ENCODE data around the gene ZNF200. TPM values are rescaled to one million over a fixed set of nuclear protein-coding genes. Genes with fewer than 3 reads are reported as not detected.

ZNF200 gene
- total and polyA plus RNA-seq, 2 of the 13 experiments (the other 11 are each of a cell fraction or from before 2014, with no cell fraction given), result 3.5 to 16.5 TPM

- TF ChIP-seq ZMYM2 (CRISPR knock-in tag; IDR thresholded peaks at IDR 0.05), result no peak
- peak; percentile 43 for TF ChIP-seq FOXP4 (CRISPR knock-in tag; IDR thresholded peaks at IDR 0.05)
- TF ChIP-seq E2F2 (CRISPR knock-in tag; IDR thresholded peaks at IDR 0.05; ENCODE audit: borderline replicate concordance), result 0 out of 2 replicates have a peak, but pooled peaks have one; percentile 41
- TF ChIP-seq SIX1 (CRISPR knock-in tag; IDR thresholded peaks at IDR 0.05; ENCODE audit: borderline replicate concordance), result no peak
- no peak for TF ChIP-seq HOXA7 (CRISPR knock-in tag; IDR thresholded peaks at IDR 0.05)
- TF ChIP-seq TAF15 (IDR thresholded peaks at IDR 0.05; ENCODE audit: low read depth, low read length, poor library complexity, severe bottlenecking), result no peak
- no peak for TF ChIP-seq AHDC1 (CRISPR knock-in tag; IDR thresholded peaks at IDR 0.05; ENCODE audit: borderline replicate concordance)
- TF ChIP-seq BATF2 (CRISPR knock-in tag; IDR thresholded peaks at IDR 0.05), result no peak
- no peak for TF ChIP-seq ARNT2 (CRISPR knock-in tag; IDR thresholded peaks at IDR 0.05; ENCODE audit: low read depth)
- TF ChIP-seq SMAD3 (CRISPR knock-in tag; IDR thresholded peaks at IDR 0.05), result no peak
- TF ChIP-seq ZNF331 (CRISPR knock-in tag; IDR thresholded peaks at IDR 0.05), result no peak; the same call in 1 of the 2 replicates
- no peak; the same call in 1 of the 2 replicates for TF ChIP-seq JUNB (CRISPR knock-in tag; IDR thresholded peaks at IDR 0.05; ENCODE audit: borderline replicate concordance)
- TF ChIP-seq CC2D1A (CRISPR knock-in tag; IDR thresholded peaks at IDR 0.05), result no peak
- no peak; the same call in 1 of the 2 replicates for TF ChIP-seq FOXA3 (CRISPR knock-in tag; IDR thresholded peaks at IDR 0.05)
- TF ChIP-seq E2F1 (CRISPR knock-in tag; IDR thresholded peaks at IDR 0.05), result peak; percentile 55; the same call in 1 of the 2 replicates
Observed at GRCh38 chr16:3264137-3265036, 29.4 kb upstream of the ZNF200 start (continued).

All from HepG2 (cell line).